GM12872 (cell line): ENCODE measurements around the gene EML4.

ENCODE experiments used
- TF ChIP-seq, protein P1 (sequence below): IDR thresholded peaks from 3 replicates; pipeline ENCODE4 v1.5.1; 2011; ENCODE audit warnings: low read depth, mild to moderate bottlenecking, low read length, moderate library complexity; ENCODE audit not compliant: insufficient read depth

The EML4 gene

GRCh38 chr2:42135381-42136312 is 33.5 kb upstream of the EML4 start:
- TF ChIP-seq, protein P1, sequence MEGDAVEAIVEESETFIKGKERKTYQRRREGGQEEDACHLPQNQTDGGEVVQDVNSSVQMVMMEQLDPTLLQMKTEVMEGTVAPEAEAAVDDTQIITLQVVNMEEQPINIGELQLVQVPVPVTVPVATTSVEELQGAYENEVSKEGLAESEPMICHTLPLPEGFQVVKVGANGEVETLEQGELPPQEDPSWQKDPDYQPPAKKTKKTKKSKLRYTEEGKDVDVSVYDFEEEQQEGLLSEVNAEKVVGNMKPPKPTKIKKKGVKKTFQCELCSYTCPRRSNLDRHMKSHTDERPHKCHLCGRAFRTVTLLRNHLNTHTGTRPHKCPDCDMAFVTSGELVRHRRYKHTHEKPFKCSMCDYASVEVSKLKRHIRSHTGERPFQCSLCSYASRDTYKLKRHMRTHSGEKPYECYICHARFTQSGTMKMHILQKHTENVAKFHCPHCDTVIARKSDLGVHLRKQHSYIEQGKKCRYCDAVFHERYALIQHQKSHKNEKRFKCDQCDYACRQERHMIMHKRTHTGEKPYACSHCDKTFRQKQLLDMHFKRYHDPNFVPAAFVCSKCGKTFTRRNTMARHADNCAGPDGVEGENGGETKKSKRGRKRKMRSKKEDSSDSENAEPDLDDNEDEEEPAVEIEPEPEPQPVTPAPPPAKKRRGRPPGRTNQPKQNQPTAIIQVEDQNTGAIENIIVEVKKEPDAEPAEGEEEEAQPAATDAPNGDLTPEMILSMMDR, result no peak

GRCh38 chr2:42136782-42137124 is 32.4 kb upstream of the EML4 start:
- TF ChIP-seq, protein P1, result no peak

DNA sequence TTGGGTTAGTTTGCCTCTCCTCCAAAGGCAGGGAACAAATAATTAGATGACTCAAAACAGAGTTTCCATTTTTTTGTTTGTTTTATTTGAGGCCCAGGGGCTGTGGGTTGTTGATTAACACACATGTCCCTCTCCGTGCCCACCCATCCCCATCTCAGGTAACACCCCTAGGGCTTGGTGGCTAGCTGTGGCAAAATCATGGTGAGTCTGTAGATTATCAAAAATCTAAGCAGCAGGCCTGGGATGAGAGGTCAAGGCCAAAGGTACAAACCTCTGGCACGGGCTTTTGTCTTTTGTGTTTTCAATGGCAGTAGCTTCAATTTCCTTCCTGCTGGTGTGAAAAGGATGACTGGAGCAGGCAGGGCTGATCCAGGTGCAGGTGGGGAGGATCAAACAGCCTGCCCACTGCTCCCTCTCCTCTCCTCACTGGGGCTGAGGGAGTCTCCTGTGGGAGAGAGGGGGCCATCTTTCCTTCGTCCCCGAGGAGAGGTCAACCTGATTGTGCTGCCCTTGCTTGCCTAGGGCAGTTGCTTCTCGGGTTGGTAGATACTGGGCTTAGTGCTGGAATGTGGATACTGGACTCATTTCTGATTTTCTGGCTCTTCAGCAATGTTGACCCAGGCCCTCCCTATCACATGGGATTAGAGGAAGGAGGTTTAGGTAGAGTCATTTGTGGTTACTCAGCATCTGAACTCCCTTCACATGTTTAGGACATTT is 31.9 kb upstream of the EML4 start:
- TF ChIP-seq, protein P1, result no peak

GRCh38 chr2:42138163-42139015 is 30.8 kb upstream of the EML4 start:
- TF ChIP-seq, protein P1, result no peak

- TF ChIP-seq, protein P1, result no peak
Observed at GRCh38 chr2:42139101-42139500, 30.1 kb upstream of the EML4 start.

DNA sequence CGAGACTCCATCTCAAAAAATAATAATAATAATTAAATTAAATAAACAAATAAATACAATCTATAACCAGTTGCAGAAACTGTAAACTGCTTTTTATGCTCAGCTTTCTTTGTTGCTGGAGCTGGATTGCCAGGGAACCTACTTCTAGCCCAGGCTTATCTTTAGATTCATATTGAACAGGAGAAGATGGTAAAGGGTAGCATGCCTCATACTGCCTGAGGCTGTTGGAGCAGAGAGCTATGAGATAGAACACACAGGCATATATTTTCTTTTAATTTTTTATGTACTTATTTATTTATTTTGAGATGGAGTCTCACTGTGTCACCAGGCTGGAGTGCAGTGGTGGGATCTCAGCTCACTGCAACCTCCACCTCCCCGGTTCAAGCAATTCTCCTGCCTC is 28.7 kb upstream of the EML4 start:
- TF ChIP-seq, protein P1, result no peak
